IPS-15b (cell line): ENCODE measurements around the gene VASN.

Experiments
- H3K27me3 ChIP-seq: one replicate; pipeline ENCODE4 v1.6.1; 2013; ENCODE audit warnings: low read length; ENCODE audit not compliant: control insufficient read depth, insufficient read depth
- H3K36me3 ChIP-seq: one replicate; pipeline ENCODE4 v1.6.1; 2013; ENCODE audit warnings: low read length; ENCODE audit not compliant: control insufficient read depth, insufficient read depth
- H3K4me1 ChIP-seq: one replicate; pipeline ENCODE4 v1.6.1; 2013; ENCODE audit warnings: mild to moderate bottlenecking, low read length; ENCODE audit not compliant: control insufficient read depth, insufficient read depth
- H3K4me3 ChIP-seq: one replicate; pipeline ENCODE4 v1.5.1; 2013; ENCODE audit warnings: low read depth, low read length
- H3K9ac ChIP-seq: one replicate; pipeline ENCODE4 v1.6.1; 2013; ENCODE audit warnings: low read depth, mild to moderate bottlenecking, low read length
- H3K9me3 ChIP-seq: one replicate; pipeline ENCODE4 v1.6.1; 2013; ENCODE audit warnings: mild to moderate bottlenecking, low read length; ENCODE audit not compliant: control insufficient read depth, insufficient read depth

Gene VASN

GRCh38 chr16:4370570-4371356 lies 885 bp upstream of the VASN start:
- H3K9me3 ChIP-seq = no peaks in the 10 kb centered on the region
- no peak overlapping the region for H3K9ac ChIP-seq
- H3K4me3 ChIP-seq = no peak overlapping the region
- H3K36me3 ChIP-seq = peaks cover 3% of the 10 kb centered on the region
- H3K4me1 ChIP-seq = peaks cover 8% of the 10 kb centered on the region
- no peaks in the 10 kb centered on the region for H3K27me3 ChIP-seq

GRCh38 chr16:4372001-4372577 lies 441 bp downstream of the VASN start:
- Histone ChIP-seq H3K27me3 (no peaks in the 10 kb centered on the region), H3K9me3 (no peaks in the 10 kb centered on the region), H3K36me3 (peaks cover 3% of the 10 kb centered on the region), H3K4me1 (peaks cover 8% of the 10 kb centered on the region), H3K4me3 (peak overlapping the region; percentile 60), H3K9ac (peak overlapping the region; percentile 24)

GRCh38 chr16:4372578-4373355 lies 1.1 kb downstream of the VASN start:
- Histone ChIP-seq H3K27me3 (no peaks in the 10 kb centered on the region), H3K4me3 (peak overlapping the region; percentile 60), H3K4me1 (peaks cover 13% of the 10 kb centered on the region), H3K9me3 (no peaks in the 10 kb centered on the region), H3K9ac (peak overlapping the region; percentile 24), H3K36me3 (peaks cover 3% of the 10 kb centered on the region)

GRCh38 chr16:4373356-4373908 lies 1.8 kb downstream of the VASN start:
- Histone ChIP-seq H3K9ac (no peak overlapping the region), H3K27me3 (no peaks in the 10 kb centered on the region), H3K4me1 (peaks cover 15% of the 10 kb centered on the region), H3K36me3 (peaks cover 3% of the 10 kb centered on the region), H3K4me3 (peak overlapping the region; percentile 18), H3K9me3 (no peaks in the 10 kb centered on the region)

GRCh38 chr16:4373909-4374742 lies 2.5 kb downstream of the VASN start:
- H3K4me1 ChIP-seq = peaks cover 15% of the 10 kb centered on the region
- peak overlapping the region; percentile 18 for H3K4me3 ChIP-seq
- H3K36me3 ChIP-seq = peaks cover 3% of the 10 kb centered on the region

GRCh38 chr16:4375717-4376116 lies 4.1 kb downstream of the VASN start:
- H3K4me1 ChIP-seq = peaks cover 15% of the 10 kb centered on the region
- no peaks in the 10 kb centered on the region for H3K9me3 ChIP-seq
- H3K36me3 ChIP-seq = peaks cover 5% of the 10 kb centered on the region
- no peaks in the 10 kb centered on the region for H3K27me3 ChIP-seq
- no peak overlapping the region for H3K4me3 ChIP-seq
- no peak overlapping the region for H3K9ac ChIP-seq

More at GRCh38 chr16:4373909-4374742, 2.5 kb downstream of the VASN start:
- no peaks in the 10 kb centered on the region for H3K27me3 ChIP-seq
- H3K9me3 ChIP-seq = no peaks in the 10 kb centered on the region
- H3K9ac ChIP-seq = no peak overlapping the region

GRCh38 chr16:4376126-4376892 lies 4.7 kb downstream of the VASN start:
- Histone ChIP-seq H3K9me3 (no peaks in the 10 kb centered on the region), H3K4me1 (peaks cover 15% of the 10 kb centered on the region), H3K27me3 (no peaks in the 10 kb centered on the region), H3K9ac (no peak overlapping the region), H3K36me3 (peaks cover 9% of the 10 kb centered on the region), H3K4me3 (no peak overlapping the region)

GRCh38 chr16:4376893-4377572 lies 5.4 kb downstream of the VASN start:
- Histone ChIP-seq H3K4me1 (peaks cover 15% of the 10 kb centered on the region), H3K27me3 (no peaks in the 10 kb centered on the region), H3K9me3 (no peaks in the 10 kb centered on the region), H3K4me3 (no peak overlapping the region), H3K36me3 (peaks cover 15% of the 10 kb centered on the region), H3K9ac (no peak overlapping the region)

GRCh38 chr16:4377573-4378154 lies 6.0 kb downstream of the VASN start:
- Histone ChIP-seq H3K4me1 (peaks cover 12% of the 10 kb centered on the region), H3K36me3 (peaks cover 15% of the 10 kb centered on the region), H3K27me3 (no peaks in the 10 kb centered on the region), H3K9ac (peak overlapping the region; percentile 47), H3K4me3 (no peak overlapping the region), H3K9me3 (no peaks in the 10 kb centered on the region)

- Histone ChIP-seq H3K27me3 (no peaks in the 10 kb centered on the region), H3K4me3 (no peak overlapping the region), H3K9ac (peak overlapping the region; percentile 47), H3K9me3 (no peaks in the 10 kb centered on the region), H3K4me1 (peaks cover 12% of the 10 kb centered on the region), H3K36me3 (peaks cover 15% of the 10 kb centered on the region)
These were observed 6.6 kb downstream of the VASN start for GRCh38 chr16:4378161-4378666.
